ENCODE data around the gene MYL5. TPM values are rescaled to one million over a fixed set of nuclear protein-coding genes. Genes with fewer than 3 reads are reported as not detected.

Gene MYL5
- total RNA-seq, 4 donors from 2014 or later, result 8.7 to 19.0 (median 9.4) TPM

DNA sequence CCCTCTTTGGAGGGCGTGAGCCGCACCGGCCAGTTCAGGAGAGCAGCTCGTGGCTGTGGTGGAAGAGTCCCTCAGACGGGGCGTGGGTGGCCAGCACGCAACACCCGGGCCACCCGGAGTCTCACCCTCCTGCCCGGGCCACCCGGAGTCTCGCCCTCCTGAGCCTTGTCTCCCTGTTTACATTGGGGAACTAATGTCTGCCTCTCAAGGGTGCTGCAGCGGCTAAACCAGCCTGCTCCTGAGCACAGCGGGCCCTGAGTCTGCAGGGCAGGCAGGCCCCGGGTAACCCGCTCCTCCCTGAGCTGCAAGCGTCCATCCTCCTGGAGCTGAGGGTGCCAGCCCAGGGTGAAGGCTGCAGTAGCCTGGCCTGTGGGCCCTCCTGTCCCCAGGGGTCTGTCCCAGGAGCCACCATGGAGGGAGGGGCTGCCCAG lies 46.0 kb upstream of the MYL5 start:
- ATAC-seq (ENCODE audit: low FRiP score) (no peak), DNase-seq (ENCODE audit: low spot score) (no peak)
- TF ChIP-seq, protein P1, sequence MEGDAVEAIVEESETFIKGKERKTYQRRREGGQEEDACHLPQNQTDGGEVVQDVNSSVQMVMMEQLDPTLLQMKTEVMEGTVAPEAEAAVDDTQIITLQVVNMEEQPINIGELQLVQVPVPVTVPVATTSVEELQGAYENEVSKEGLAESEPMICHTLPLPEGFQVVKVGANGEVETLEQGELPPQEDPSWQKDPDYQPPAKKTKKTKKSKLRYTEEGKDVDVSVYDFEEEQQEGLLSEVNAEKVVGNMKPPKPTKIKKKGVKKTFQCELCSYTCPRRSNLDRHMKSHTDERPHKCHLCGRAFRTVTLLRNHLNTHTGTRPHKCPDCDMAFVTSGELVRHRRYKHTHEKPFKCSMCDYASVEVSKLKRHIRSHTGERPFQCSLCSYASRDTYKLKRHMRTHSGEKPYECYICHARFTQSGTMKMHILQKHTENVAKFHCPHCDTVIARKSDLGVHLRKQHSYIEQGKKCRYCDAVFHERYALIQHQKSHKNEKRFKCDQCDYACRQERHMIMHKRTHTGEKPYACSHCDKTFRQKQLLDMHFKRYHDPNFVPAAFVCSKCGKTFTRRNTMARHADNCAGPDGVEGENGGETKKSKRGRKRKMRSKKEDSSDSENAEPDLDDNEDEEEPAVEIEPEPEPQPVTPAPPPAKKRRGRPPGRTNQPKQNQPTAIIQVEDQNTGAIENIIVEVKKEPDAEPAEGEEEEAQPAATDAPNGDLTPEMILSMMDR (IDR thresholded peaks at IDR 0.05), result no peak

DNA sequence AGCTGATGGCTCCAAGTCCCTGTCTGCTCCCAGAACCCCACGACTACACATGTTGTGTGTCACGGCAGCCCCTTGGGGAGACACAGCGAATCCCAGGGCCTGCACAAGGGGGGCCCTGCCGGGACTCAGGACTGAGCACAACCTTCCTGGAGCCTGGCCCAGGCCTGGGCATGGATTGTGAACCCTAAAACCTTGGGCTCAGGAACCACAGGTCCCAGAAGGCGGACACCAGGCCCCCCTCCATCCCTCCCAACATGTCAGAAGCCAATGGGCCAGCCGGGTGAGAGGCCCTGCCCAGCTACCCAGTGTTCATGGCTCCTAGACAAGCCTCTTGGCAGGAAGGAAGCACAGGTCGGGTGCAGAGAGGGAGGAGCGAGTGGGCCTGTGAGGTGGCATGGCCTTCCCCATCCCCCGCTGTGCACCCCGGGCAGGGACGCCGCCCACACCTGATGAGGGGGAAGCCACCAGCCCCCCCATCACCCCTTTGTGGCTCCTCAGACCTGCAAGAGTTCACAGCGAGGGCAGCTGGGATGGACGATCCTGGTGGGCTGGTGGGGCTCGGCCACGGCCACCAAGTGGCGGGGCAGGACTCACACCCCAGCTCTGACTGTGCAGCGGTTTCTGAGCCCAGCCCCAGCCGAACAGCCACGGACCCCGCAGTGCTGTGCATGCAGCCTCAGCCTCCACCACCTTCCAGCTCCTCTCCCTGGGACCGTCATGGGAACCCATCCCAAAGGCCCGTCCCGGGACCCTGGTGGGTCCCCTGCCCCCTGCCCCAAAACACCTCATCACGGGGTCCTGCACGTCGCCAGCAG lies 45.3 kb upstream of the MYL5 start:
- DNase-seq (ENCODE audit: low spot score) (no peak), ATAC-seq (ENCODE audit: low FRiP score) (no peak)
- TF ChIP-seq, protein P1 (IDR thresholded peaks at IDR 0.05), result no peak

DNA sequence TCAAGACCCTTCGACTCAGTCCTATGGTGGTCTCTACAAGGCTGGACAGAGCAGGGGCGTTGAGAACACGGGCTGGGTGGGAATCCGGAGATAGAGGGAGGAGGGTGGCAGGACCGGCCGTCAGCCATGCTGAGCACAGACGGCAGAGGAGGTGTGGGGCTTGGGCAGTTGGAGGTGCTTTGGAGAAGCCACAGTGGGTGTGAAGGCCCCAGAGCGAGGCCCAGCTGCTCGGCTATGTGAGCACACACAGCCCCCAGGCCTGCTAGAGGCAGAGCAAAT lies 44.8 kb upstream of the MYL5 start:
- ATAC-seq (ENCODE audit: low FRiP score) (no peak), DNase-seq (ENCODE audit: low spot score) (no peak)
- TF ChIP-seq, protein P1 (IDR thresholded peaks at IDR 0.05), result no peak

DNA sequence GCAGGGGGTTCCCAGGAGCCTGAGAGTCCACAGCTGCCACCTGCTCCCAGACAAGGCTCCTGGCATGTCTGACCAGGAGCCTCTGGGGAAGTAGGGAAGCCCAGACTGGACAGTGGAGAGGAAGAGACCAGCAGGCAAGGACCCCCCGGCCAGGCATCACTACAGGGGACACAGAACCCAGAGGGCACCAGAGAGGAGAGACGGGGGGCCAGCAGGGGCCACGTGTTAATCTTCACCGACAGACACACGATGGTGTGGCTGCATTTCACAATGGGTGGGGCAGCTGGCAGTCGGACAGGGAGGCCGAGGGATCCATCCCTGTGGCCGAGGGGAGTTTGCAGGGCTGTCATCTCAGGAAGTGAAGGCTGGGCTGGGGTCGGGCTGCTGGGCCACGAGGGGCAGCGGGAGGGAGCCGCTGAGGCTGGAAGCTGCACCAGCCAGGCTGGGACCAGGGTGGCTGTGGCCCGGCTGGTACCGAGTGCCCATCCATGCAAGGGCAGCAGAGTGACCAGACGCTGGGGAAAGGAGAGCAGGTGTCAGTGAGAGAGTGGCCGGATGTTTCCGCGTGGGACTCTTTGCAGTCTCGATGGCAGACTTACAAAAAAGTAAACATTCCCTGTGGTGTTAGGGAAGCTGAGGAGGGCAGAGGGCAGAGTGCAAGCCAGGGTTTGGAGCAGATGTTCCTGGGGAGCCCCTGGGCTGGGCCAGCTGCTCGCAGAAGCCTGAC lies 44.3 kb upstream of the MYL5 start:
- ATAC-seq (ENCODE audit: low FRiP score) (no peak), DNase-seq (ENCODE audit: low spot score) (no peak)
- TF ChIP-seq, protein P1 (IDR thresholded peaks at IDR 0.05), result no peak

DNA sequence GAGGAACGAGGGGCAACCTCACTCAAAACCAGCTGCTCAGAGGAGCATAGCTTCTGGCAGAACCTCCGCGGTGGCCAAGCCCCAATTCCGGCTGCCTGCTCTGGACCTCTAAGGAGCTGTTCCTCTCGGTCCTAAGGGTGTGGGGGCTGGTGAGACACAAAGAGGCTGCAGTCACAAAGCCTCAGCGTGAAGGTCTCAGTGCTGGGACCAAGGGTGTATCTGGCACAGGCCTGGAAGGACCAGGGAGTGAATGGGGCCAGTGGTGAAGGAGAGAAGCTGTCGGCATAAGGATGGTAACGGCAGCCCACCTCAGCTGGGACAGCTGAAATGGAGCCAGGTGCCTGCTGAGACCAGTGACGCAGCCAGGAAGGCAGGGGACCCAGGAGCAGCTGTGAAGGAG lies 43.7 kb upstream of the MYL5 start:
- no peak for DNase-seq (ENCODE audit: low spot score)
- TF ChIP-seq, protein P1 (IDR thresholded peaks at IDR 0.05), result no peak
- no peak for ATAC-seq (ENCODE audit: low FRiP score)

DNA sequence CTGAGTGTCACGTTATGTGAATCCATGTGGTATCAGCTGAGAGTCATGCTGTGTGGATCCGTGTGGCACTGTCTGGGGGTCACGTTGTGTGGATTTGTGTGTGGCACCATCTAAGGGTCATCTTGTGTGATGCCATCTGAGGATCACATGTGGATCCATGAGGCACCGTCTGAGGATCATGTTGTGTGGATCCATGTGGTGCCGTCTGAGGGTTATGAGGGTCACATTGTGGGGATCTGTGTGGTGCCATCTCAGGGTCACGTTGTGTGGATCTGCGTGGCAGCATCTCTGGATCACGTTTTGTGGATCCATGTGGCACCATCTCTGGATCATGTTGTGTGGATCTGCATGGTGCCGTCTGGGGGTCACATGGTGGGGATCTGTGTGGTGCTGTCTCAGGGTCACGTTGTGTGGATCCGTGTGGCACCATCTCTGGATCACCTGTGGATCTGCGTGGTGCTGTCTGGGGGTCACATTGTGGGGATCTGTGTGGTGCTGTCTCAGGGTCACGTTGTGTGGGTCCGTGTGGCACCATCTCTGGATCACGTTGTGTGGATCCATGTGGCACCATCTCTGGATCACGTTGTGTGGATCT lies 42.0 kb upstream of the MYL5 start:
- DNase-seq (ENCODE audit: low spot score) (no peak), ATAC-seq (ENCODE audit: low FRiP score) (no peak)
- TF ChIP-seq, protein P1 (IDR thresholded peaks at IDR 0.05), result no peak
